Heart right ventricle (tissue), 16 donors: ENCODE results near the gene ALDOB. TPM values are rescaled to one million over a fixed set of nuclear protein-coding genes. Genes with fewer than 3 reads are reported as not detected.

ENCODE experiments used
- ATAC-seq, 8 donors: fragments of 200-7000 bp; cut with Tn5 transposase; one replicate each; pipeline ENCODE4 v1.9.1; 2020; ENCODE audit warnings: mild to moderate bottlenecking in 8 of 8, moderate library complexity in 8 of 8, moderate number of reproducible peaks in 1 of 8
- DNase-seq, 2 donors: peaks; one replicate each; pipeline ENCODE4 v3.0.0-alpha.2; 2020
- H3K27ac ChIP-seq, 10 donors: fragments of 200-600 bp; sonication (generic) in 2 of 10; one replicate each; pipeline versions ENCODE4 v1.5.0 to v1.8.0; 2020 to 2022; ENCODE audit warnings: mild to moderate bottlenecking in 3 of 10
- H3K27me3 ChIP-seq, 7 donors: fragments of 200-600 bp; one replicate each; pipeline ENCODE4 v1.8.0; 2021 to 2022; ENCODE audit warnings: mild to moderate bottlenecking in 2 of 7
- H3K36me3 ChIP-seq, 9 donors: fragments of 200-600 bp; sonication (generic) in 1 of 9; one replicate each; pipeline versions ENCODE4 v1.5.0 to v1.8.0; 2020 to 2022; ENCODE audit warnings: mild to moderate bottlenecking in 2 of 9
- H3K4me1 ChIP-seq, 9 donors: fragments of 200-600 bp; sonication (generic) in 1 of 9; one replicate each; pipeline versions ENCODE4 v1.5.0 to v1.8.0; 2020 to 2022; ENCODE audit warnings: mild to moderate bottlenecking in 4 of 9
- H3K4me3 ChIP-seq, 10 donors: fragments of 200-600 bp; sonication (generic) in 2 of 10; one replicate each; pipeline versions ENCODE4 v1.5.0 to v1.8.0; 2020 to 2022; ENCODE audit warnings: mild to moderate bottlenecking in 7 of 10, moderate library complexity in 2 of 10
- H3K9me3 ChIP-seq, 11 donors: fragments of 200-600 bp in 10 of 11; sonication (generic) in 2 of 11; one replicate each; pipeline versions ENCODE4 v1.5.0 to v1.8.0; 2013 to 2022; ENCODE audit warnings: mild to moderate bottlenecking in 2 of 11, control low read depth in 1 of 11, moderate library complexity in 1 of 11
- WGBS, 2 donors: extraction: QIAGEN DNeasy Blood & Tissue Kit; methylation state at CpG; one replicate each; pipeline ENCODE4 v1.1.7; 2013; ENCODE audit warnings: inconsistent platforms in 1 of 2; 5-methylcytosine and 5-hydroxymethylcytosine counted together
- intact Hi-C, 10 donors: fragments of 100-400 bp; cut with DNase I; formaldehyde crosslinking; loops; one replicate each; pipeline versions ENCODE4 v1.11.1 to v1.14.2; 2022
- polyA plus RNA-seq, 2 donors: library from polyadenylated mRNA; stranded (reverse); fragments of 200-250 nt; gene quantifications; one replicate each; pipeline ENCODE4 v1.2.3, GENCODE V29; 2013
- total RNA-seq, 10 donors: library from RNA; stranded (reverse); fragmentation: NEBNext Ultra II Directional in 3 of 10; extraction: Animal tissue kit (Norgen Biotek cat#: 25700) in 3 of 10; gene quantifications; one replicate each; pipeline versions ENCODE4 v1.2.1 to v1.2.4, GENCODE V29; 2021 to 2023
- TF ChIP-seq, protein P1 (sequence below), 9 donors: fragments of 200-600 bp; sonication (generic) in 2 of 9; IDR thresholded peaks; one replicate each; pipeline versions ENCODE4 v1.5.0 to v1.8.0; 2021 to 2022; ENCODE audit warnings: antibody characterized with exemption in 9 of 9, mild to moderate bottlenecking in 5 of 9, moderate library complexity in 1 of 9
- donor health status: Arrhythmogenic right ventricular cardiomyopathy.
- donor health status: ischemic (EF 13 %, LVEDD 7.1; RV severe dilation, severe dysfunction).
- donor health status: healthy with polysubstance abuse.
- donor health status: DM: no; HTN: yes; CAD: no.
- donor health status: DM: no; HTN: no; CAD: no.
- donor health status: ischemic (EF 25% LVEDD 6.9; RV normal size, moderate dysfunction).
- donor health status: ischemic (EF 25% LVEDD 5.7; RV mildly dilated, moderate dysfunction).
- donor health status: healthy.
- donor health status: DM: yes; HTN: yes; CAD: no.
- donor health status: Ischemic cardiomyopathy.
- donor health status: ischemic (EF 35%, LVEDD 5.7; RV mildly dilated, moderate dysfunction).
- donor health status: nonischemic (EF 11% LVEDD 7.7; RV severe dilation, severe dysfunction).
- donor health status: DM: yes; HTN: yes; CAD: no.
- donor health status: PGD.
- donor health status: ischemic (EF 29% LVEDD 5.4; RV normal size, mild dysfunction).
- donor health status: nonischemic (EF 23%, LVEDD 6.1; RV moderate dilation, normal function).

Gene ALDOB
- total and polyA plus RNA-seq, 12 donors = 0.17 to 1.4 (median 0.44) TPM; not detected in 2

DNA sequence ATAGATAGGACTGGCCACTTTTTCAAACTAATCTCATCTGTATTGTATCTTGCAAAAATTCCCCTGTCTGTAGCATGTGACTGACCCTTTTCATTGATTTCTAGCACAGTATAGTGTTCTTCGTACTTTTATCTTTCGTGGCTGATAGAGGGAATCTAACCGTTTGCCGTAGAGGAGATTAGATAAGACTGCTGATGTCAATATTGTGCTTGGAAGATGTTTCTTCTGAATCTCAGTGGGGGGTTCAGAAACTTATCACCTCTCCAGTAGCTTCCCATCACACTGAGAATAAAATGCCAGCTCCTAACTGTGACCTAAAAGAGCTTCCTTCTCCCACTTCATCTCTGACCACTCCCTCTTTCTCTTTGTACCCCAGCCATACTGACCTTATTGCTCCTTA, 25.4 kb upstream of the ALDOB start:
- ATAC-seq (no peak), DNase-seq (no peak)
- 34 to 43% methylated on average over 4 of the region's 4 CpGs for WGBS, 2 donors
- peaks cover 0 to 6% (median 0%) of the 10 kb centered on the region in 7 donors for H3K27me3 ChIP-seq
- H3K27ac ChIP-seq = no peak overlapping the region
- H3K9me3 ChIP-seq = no peaks in the 10 kb centered on the region
- H3K4me3 ChIP-seq = no peak overlapping the region
- intact Hi-C loops = no loop called here
- peaks cover 0 to 7% (median 0%) of the 10 kb centered on the region in 9 donors for H3K4me1 ChIP-seq
- TF ChIP-seq, protein P1, sequence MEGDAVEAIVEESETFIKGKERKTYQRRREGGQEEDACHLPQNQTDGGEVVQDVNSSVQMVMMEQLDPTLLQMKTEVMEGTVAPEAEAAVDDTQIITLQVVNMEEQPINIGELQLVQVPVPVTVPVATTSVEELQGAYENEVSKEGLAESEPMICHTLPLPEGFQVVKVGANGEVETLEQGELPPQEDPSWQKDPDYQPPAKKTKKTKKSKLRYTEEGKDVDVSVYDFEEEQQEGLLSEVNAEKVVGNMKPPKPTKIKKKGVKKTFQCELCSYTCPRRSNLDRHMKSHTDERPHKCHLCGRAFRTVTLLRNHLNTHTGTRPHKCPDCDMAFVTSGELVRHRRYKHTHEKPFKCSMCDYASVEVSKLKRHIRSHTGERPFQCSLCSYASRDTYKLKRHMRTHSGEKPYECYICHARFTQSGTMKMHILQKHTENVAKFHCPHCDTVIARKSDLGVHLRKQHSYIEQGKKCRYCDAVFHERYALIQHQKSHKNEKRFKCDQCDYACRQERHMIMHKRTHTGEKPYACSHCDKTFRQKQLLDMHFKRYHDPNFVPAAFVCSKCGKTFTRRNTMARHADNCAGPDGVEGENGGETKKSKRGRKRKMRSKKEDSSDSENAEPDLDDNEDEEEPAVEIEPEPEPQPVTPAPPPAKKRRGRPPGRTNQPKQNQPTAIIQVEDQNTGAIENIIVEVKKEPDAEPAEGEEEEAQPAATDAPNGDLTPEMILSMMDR (IDR thresholded peaks at IDR 0.05) = no peak
- H3K36me3 ChIP-seq = no peaks in the 10 kb centered on the region

DNA sequence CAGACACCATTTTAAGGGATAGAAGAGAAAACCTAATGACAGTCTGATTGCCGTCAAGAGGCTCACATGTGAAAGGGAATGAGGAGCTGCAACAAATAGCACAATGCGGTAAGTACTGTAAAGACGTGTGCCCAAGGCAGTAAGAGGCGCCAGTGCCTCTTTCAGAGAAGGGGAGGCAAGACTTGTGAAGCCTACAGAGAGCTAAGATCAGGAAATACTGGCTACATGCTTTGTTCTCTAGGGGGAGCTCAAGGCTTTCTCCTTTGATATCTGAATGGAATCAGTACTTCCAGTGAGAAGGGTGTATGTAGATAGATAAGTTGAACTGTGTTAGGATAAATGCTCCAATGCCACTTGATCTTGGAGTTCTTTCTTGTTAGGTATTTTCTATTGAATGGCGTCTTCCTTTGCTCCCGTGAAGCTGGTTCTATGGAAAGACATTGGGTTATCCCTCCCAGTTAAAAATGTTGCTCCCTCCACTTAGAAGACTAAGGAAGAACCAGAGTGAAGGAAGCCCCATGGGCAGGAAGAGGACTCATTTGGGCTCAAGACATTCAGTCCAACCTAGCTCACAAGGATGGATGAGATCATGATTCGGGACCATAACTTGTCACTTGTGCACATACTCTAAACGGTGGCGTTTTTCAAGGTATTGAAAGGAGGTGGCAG, 23.5 kb upstream of the ALDOB start:
- intact Hi-C loops = loop anchor here in 7 of 10 donors (1.0 to 2.0 kb wide), 3 partner anchors 70 to 72 kb away; no protein-coding TSS in a partner anchor
- H3K9me3 ChIP-seq = no peaks in the 10 kb centered on the region
- ATAC-seq = peak; percentile 63 to 89 (median 79)
- no peak overlapping the region for H3K4me3 ChIP-seq
- no peaks in the 10 kb centered on the region for H3K36me3 ChIP-seq
- H3K4me1 ChIP-seq = no peaks in the 10 kb centered on the region
- WGBS, 2 donors = 38 to 46% methylated on average over 9 of the region's 9 CpGs
- TF ChIP-seq, protein P1 (IDR thresholded peaks at IDR 0.05) = peak; percentile 47 to 86 (median 72)
- peaks cover 0 to 6% (median 0%) of the 10 kb centered on the region in 7 donors for H3K27me3 ChIP-seq
- peak in 1 of 2 donors; percentile 23 for DNase-seq
- H3K27ac ChIP-seq = no peak overlapping the region

DNA sequence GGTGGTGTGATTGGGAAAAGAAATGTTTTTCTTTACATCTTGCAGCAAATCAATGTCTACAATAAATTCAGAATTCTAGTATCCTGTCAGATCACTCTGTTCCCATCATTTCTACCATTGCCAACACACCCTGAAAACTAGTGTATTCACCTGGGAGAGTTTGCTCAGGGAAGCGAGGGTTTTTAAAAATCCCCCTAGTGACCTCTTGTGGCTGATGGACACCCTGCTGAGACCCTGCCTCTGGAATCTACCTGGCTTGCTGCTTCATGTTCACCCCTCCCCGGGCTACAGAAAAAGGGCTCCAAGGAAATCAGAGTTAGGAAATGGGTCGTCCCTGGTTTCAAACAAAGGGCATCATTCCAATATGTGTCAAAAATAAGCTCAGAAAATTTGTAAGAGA, 21.4 kb upstream of the ALDOB start:
- intact Hi-C loops = no loop called here

DNA sequence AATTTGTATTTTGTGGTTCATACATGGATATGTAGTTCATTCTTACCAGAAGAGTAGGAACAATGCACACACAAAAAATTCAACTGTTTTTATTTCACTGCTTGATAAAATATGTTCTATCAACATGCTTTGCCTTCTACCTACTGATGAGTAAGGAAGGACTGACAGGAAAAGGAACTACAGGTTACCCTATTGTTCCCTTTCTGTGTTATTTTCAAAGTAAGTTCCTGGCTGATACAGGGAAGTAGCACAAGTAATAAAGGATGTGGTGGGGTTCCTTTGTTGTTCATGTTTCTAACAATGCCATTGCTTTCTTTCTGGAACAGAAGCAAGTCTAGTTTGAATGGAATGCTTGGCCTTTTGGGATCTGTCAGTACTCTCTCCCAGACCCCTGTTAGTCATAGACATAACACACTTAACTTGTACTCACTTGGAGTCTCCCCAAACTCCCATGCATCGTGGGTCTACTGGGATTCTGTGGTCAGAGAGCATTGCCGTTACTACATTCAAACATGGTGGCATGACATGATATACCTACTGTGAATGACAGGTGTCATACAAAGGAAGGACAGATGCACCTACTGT, 20.2 kb upstream of the ALDOB start:
- intact Hi-C loops = no loop called here
- no peak overlapping the region for H3K27ac ChIP-seq
- H3K36me3 ChIP-seq = no peaks in the 10 kb centered on the region
- DNase-seq (no peak), ATAC-seq (no peak)
- no peaks in the 10 kb centered on the region for H3K9me3 ChIP-seq
- no peak overlapping the region for H3K4me3 ChIP-seq
- peaks cover 0 to 5% (median 0%) of the 10 kb centered on the region in 7 donors for H3K27me3 ChIP-seq
- WGBS, 2 donors = 68 to 72% methylated on average over 2 of the region's 2 CpGs
- H3K4me1 ChIP-seq = peaks cover 0 to 5% (median 0%) of the 10 kb centered on the region in 9 donors
- TF ChIP-seq, protein P1 (IDR thresholded peaks at IDR 0.05) = no peak

More for the DNA sequence above, 21.4 kb upstream of the ALDOB start:
- DNase-seq (no peak), ATAC-seq (no peak)
- H3K27ac ChIP-seq = no peak overlapping the region
- H3K9me3 ChIP-seq = no peaks in the 10 kb centered on the region
- TF ChIP-seq, protein P1 (IDR thresholded peaks at IDR 0.05) = peak in 4 of 9 donors; percentile 10 to 24 (median 14)
- 26 to 27% methylated on average over 3 of the region's 3 CpGs for WGBS, 2 donors
- no peaks in the 10 kb centered on the region for H3K4me1 ChIP-seq
- H3K4me3 ChIP-seq = no peak overlapping the region
- H3K27me3 ChIP-seq = peaks cover 0 to 4% (median 0%) of the 10 kb centered on the region in 7 donors
- H3K36me3 ChIP-seq = no peaks in the 10 kb centered on the region
